Pulmonary artery endothelial cell (primary cell): ENCODE results near the gene PTPN9. TPM values are rescaled to one million over a fixed set of nuclear protein-coding genes. Genes with fewer than 3 reads are reported as not detected.
A peak's percentile ranks its signal among the peaks of the same experiment; 100 is the strongest.
"Not testable (repeated sequence)": the region's sequence is repeated elsewhere in the genome, so short reads cannot be mapped to it uniquely, and the experiment has no call there.

Experiments
- DNase-seq: peaks from one replicate; pipeline ENCODE4 v3.0.0-alpha.2; 2011; ENCODE audit warnings: low read depth, low spot score
- total RNA-seq: library from RNA; depleted of rRNA; stranded (reverse); fragments of >200 nt; gene quantifications from 2 replicates; pipeline ENCODE4 v1.2.3, GENCODE V29; 2014

Gene PTPN9
- total RNA-seq, 1 donor from 2014 or later, result 24.8 TPM

DNA sequence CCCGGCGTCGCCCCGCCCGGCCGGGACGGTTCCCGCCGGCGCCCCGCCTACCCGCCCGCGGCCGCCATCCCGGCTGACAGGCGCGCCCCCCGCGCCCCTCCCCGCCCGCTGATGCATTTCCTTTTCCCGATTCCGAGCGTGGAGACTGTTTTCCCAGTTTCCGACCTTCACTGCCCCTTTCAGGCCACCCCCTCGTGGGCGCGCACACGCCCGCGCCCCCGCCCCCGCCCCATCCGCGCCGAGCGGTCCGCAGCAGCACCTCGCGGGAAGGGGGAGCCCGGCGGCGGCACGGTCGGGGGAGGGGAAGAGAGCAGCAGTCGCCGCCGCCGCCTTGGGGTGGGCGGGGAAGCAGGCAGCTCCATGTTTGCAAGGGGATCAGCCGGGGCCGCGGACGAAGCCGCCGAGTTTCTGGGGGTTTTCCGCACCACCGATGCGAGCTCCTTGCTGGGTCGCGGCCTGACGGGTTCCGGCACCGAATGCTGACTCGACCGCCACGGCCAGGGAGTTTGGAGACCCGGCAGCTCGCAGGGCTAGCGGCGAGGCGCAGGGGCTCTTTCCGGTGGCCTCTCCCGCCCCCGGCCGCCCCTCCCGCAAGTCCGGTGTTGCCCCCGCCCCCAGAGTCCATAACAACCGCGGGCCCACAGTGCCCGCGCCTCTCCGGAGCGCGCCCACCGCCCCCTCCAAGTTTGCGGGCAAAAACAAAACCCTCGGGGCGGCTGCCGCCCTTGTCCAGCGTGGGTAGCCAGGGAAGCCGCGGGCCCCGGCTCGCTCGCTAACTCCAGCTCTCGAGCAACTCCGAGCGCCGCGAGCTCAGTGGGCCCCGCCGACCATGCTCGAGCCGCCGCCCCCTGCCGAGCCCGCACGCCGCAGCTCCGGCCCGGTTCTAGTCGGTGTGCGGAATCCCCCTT, 124.4 kb downstream of the PTPN9 start:
- peak; percentile 61 for DNase-seq

DNA sequence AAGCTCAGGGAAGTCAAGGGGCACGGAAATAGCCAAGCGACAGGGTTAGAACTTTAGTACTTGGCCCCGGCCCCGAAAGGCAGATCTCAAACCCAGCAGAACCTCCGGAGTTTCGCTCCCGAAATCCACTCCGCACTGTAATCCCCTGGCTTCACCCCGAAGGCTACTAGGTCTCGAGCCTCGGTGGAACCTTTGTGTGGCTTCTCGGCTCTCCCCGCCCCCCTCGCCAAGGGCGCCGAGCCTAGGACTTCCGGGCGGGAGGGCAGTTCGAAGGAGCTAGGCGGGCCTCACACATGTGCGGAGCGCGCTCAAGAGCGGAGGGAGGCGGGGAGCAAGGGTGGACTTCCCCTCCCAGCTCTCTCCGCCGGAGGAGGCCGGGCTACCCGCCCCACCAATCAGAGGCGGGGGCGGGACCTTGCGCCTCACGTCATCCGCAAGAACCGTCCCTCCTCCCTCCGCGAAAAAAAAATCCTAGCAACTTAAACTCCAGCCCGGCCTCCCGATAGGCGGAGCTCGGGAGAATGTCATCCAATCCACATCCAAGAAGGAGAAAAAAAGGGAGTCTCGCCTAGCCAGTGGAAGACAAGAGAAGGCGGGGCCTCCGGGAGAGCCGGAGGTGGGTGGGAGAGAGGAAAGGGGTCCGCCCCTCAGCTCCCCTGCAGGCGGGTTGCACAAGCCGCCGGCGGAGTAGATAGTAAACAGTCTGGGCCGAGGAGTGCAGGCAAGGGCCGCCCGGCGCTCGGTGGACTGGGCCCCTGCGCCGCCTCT, 125.2 kb downstream of the PTPN9 start:
- peak; percentile 99 for DNase-seq

DNA sequence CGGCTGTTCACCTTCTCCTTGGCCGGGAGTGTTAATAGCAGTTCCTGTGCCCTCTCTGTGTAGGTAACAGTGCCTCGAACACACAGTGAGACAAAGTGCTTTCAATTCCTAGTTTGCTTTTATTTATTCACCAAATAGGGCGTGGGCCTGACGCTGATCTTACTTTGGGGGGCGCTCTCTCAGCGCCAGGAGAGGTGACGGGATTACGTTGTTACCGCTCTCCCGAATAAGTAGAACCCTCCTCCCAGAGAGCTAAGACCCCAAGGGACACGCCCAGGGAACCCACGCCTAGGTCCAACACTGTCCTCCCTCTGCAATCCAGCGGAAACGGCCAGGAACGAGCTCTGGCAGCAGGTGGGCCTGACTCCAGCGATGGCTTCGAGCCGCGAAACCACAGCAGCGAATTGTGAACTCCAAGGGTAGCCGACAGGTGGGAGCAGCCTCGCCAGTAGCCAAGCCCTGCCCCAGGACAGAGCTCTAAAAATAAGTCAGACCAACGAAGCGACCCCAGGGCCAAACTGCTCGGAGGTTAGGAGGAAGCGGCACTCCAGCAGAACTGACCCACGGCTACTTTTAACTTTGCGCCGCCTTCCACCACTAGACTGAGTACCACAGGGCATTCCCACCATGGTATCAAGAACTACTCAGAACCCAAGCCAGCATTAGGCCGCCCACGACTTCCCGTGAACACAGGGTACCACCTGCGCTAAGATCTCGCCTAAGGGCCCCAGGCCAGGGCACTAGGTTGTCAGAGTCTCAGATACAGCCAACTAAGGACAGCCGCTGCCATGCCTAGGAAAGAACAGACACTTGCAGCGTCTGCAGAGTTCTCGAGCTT, 126.0 kb downstream of the PTPN9 start:
- no peak for DNase-seq

DNA sequence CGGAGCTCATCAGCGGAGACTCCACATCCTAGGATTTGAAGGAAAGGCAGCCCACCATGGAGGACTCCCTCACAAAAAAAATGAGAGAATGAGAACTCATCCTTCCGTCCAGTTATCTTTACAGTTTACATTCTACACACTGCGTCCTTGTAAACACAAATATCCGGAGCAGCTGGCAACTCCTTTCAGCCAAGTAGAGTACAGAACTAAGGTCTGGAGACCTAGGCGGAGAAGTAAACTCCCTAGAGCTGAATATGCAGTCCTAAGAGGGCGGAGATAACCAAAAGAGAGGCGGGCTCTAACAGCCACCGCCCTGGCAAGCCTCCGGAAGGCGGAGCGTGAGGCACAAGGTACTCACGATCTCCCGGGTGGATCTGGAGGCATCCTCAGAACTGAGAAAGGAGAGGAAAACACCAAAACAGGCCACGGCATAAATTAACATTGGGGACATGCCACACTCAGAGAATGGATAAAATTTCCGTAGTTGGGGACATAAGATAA, 126.7 kb downstream of the PTPN9 start:
- no peak for DNase-seq

DNA sequence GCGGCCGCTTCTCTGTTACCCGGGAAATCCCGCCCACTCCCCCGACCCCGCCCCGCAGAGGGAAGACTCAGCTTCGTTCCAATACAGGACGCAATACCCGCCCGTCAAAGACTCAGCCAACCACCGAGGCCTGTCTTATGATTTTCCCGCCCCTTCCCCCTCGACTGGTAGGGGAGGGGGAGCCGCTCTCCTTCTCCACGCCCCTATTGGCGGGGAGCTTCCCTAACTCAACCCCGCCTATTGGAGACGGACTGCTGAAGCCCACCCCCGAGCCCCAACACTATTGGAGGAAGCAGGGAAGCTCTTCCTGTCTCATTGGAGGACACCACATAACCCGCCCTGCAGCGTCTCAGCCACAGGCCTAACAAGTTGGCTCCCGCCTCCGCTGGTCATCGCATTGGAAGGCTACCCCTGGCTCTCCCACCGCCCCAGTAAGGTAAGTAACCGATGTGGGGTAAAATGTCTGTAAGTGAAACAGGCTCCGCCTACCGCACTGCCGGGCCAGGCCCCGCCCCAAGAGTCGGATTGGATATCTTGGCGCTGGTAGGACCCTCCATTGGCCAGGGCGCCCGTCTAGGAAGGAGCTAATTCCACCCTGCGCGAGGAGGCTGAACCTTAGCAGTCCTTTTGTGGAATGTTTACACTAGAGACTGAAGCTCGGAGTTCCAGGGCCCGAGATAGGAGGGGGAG, 127.3 kb downstream of the PTPN9 start, which contains the start of gene SIN3A:
SIN3A (minus strand) TSS at position 17 of the 690 bp plus-strand sequence. CDS start 21,315 bp downstream, outside the sequence.
- peak; percentile 100 for DNase-seq

DNA sequence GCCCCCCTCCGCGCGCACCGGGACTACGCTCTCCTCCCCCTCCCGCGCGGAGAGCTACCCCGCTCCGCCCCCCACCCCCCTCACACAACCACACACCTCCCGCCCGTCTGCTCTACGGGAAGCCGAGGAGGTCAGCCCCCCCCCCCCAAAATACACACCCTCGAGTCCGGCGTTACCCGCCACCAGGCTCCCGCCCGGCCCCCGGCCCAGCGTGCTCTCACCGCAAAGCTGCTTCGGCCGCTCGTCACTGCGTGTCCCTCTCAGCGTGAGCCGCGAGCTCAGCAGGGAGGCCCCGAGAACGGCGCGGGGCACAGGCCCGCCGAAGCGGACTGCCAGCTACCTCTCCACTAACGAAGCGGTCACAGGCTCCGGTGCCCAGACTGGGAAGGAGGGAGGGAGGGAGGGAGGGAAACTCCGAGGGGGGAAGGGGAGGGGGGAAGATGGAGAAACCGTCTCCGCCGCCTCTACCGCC, 127.9 kb downstream of the PTPN9 start:
- no peak for DNase-seq

DNA sequence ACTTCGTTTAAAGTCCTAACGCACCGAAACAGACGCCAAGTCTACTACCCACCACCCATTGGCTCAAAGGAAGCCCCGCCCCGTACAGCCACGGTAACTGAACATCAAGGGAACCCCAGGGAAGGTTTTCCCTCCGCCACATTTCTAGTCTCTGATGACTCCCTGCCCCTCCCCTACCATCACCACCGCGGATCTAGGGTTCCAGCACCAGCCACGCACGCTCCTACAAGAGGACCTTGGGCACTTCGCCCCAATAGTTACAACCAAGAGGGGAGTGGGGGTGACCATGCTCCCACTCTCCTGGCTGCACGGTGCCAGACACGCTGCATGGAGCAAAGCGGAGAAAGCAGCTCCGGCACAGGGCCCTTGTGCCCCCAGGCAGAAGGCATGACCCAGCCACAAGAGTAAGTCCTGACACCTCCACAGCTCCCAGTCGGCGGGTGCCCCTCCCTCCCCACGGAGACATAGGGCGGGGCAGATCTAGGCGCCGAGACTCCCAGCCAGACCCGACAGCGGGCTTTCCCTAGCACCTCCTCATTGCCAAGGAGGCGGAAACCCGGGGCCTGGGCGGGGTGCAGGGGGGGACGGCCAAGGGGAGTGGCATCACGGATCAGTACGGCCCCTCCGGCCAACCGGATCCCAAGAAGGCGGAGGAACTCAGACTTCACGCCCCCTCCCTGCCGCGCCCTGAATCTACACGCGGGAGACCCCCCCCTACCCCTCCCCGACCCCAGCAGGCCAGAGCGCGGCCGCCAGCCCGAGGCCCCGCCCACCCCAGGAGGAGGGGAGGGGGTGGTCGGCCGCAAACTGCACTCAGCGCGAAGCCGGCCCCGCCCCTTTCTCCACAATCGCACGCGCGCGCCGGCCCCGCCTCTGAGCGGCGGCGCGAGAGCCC, 128.6 kb downstream of the PTPN9 start:
- DNase-seq, result peak; percentile 87

DNA sequence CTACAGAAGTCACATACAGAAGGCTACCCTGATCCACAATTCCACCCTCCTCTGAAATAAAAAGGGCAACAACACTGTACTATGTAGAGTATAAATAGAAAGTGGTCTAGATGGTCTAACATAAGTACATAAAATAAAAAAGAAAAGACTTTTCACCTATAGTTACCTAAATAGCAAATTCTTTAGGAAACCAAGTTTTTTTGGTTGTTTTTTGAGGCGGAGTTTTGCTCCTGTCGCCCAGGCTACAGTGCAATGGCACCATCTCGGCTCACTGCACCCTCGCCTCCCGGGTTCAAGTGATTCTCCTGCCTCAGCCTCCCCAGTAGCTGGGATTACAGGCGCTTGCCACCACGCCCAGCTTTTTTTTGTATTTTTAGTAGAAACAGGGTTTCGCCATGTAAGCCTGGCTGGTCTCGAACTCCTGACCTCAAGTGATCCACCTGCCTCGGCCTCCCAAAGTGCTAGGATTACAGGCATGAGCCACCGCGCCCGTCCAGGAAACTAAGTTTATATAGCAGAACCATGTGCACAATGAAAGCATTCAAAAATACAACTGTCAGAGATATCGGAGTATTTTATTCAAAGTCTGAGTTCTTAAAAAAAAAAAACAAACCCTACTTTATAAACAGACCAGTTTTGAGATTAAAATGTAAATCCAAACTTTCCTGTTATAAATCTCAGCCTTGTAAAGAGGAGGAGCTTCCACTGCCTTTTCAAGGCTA, 129.4 kb downstream of the PTPN9 start:
- no peak for DNase-seq

DNA sequence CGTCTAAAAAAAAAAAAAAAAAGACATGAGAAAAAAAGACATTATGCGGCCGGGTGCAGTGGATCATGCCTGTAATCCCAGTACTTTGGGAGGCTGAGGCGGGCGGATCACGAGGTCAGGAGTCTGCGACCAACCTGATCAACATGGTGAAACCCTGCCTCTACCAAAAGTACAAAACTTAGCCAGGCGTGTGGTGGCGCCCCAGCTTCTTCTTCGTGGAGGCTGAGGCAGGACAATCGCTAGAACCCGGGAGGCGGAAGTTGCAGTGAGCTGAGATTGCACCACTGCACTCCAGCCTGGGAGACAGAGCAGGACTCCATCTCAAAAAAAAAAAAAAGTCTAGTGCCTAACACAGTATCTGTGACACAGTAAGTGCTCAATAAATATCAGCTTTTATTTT, 130.9 kb downstream of the PTPN9 start:
- DNase-seq, result not testable (repeated sequence)

DNA sequence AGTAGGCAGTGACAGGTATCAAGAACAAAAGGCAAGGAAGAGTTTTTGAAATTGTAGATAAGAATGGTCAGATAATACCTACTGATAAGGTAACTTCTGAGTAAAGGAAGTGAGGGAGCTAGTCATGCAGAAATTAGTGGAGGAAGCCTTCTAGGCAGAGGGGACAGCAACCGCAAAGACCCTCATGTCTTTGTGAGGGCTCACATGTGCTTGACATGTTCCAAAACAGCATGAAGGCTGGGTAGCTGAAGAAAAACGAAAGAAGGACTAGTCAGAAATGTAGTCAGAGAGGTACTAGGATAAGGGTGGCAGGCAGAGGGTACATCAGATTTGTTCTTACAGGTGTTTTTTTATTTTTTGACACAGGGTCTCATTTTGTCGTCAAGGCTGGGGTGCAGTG, 133.0 kb downstream of the PTPN9 start:
- no peak for DNase-seq

DNA sequence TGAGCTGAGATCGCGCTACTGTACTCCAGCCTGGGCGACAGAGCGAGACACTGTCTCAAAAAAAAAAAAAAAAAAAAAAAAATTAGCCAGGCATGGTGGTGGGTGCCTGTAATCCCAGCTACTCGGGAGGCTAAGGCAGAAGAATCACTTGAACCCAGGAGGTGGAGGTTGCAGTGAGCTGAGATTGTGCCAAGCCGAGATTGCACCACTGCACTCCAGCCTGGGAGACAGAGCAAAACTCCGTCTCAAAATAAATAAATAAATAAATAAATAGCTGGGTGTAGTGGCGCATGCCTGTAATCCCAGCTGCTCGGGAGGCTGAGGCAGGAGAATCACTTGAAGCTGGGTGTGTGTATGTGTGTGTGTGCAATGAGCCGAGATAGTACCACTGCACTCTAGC, 133.8 kb downstream of the PTPN9 start:
- DNase-seq, result not testable (repeated sequence)

DNA sequence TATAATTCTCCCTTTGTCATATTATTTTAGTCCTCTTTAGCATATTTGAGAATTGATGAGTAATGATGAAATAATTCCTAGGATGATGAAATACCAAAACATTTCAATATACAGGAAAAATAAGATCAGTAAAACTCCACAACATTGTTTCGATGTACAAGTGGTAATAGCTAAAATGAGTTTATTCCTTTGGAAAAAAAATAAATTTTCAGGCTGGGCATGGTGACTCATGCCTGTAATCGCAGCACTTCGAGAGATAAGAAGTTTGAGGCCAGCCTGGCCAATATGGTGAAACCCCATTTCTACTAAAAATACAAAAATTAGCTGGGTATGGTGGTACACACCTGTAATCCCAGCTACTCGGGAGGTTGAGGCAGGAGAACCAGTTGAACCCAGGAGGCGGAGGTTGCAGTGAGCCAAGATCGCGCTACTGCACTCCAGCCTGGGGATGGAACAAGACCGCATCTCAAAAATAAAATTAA, 135.1 kb downstream of the PTPN9 start:
- DNase-seq, result not testable (repeated sequence)

DNA sequence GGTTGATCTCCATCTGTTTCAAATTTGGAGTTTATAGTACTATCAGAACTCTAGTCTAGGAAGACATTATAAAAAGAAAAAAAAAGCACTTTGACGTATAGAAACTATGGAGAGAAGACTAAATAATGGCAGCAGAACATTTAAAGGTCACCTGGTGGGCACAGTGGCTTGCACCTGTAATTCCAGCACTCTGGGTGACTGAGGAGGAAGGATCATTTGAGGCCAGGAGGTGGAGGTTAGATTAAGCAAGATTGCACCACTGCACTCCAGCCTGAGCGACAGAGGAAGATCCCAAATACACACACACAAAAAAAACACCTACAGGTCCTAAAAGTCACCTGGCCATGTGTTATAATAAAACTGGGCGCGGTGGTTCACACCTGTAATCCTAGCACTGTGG, 141.4 kb downstream of the PTPN9 start:
- DNase-seq, result no peak

DNA sequence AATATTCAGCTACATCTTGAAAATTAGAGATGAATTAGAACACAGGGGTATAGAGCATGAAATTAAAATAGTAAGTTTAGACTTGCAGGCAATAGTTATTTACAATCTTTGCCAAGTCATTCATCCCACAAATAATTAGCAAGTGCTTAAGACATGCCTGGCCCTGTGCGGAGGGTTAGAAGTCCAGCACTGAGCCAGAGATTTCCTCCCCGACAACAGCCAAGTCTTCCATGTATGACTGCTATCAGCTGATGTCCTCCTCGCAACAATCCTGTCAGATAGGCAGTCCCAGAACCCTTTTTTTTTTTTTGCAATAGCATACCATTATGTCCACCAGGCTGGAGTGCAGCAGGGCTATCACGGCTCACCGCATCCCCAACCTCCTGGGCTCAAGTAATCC, 142.2 kb downstream of the PTPN9 start:
- no peak for DNase-seq

DNA sequence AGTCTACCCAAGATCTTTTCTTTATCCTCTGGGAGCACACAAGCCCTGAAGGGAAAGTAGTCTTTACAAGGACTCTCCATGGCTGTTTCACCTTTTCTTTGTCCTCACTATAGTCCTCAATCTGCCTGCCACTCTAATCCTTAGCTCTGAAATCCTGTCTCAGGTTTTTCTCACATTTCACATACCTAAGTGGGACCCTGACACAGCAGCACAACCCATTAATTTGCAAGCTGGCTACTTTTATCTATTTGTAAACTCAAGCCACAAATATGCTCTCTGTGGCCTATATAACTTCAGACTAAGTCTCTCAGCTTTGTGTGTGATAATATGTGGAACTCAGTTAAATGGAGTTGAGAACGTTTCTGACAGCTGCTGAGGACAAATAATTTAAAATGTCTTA, 147.4 kb downstream of the PTPN9 start:
- no peak for DNase-seq

DNA sequence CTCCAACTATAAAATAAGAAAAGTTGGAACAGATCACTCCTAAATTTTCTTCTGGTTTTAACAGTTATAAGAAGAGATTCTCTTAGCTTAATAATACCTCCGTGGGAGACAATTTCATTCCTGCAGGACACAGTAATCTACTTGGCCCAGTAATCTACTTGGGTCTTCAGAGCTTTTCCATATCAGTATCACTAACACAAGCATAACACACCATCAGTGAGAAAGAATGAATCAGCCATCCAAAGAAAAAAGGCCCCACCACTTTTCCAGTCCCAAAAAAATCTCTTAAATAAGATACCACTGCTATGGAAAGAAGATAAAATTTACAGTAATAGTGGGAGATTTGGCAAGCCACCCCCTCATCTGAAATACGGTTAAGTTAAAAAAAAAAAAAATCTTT, 147.8 kb downstream of the PTPN9 start:
- DNase-seq, result no peak

DNA sequence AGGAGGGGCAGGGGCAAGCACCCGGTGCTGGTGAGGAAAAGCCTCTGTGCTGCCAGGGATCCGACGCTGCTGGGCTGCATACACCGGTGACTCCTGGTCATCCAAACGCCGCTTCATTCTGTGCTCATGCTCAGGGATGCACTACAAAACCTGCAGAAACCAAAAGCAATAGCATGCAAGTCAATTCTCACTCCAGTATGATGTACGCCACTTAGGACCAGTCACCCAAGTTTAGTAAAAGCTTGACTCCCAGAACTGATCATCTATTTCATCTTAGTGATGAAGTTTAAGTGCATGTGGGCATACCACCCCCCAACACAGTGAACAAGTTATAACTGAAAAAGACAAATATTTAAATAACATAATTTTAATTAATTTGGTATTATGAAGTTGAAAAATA, 148.9 kb downstream of the PTPN9 start:
- DNase-seq, result no peak

DNA sequence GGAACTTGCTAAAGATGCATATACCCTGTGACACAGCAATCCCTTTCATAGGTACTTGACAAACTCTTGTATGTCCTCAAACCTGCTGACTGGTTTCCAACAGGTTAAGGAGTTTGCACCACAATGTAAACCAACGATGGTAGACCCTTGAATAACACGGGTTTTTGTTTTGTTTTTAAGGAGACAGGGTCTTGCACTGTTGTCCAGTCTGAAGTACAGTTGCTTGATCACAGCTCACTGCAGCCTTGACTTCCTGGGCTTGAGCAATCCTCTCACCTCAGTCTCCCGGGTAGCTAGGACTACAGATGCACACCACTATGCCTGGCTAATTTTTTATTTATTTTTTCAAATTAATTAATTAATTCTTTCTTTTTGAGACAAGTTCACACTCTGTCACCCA, 151.0 kb downstream of the PTPN9 start:
- DNase-seq, result no peak
